Activated CD4-positive, CD25-positive, alpha-beta regulatory T cell (primary cell): Measurements from ENCODE around the gene SLIT3.

Source experiments
- DNase-seq, 4 experiments: peaks; one replicate each; lab custom pipeline; 2025; lab: John Stamatoyannopoulos, UW

SLIT3 gene

DNA sequence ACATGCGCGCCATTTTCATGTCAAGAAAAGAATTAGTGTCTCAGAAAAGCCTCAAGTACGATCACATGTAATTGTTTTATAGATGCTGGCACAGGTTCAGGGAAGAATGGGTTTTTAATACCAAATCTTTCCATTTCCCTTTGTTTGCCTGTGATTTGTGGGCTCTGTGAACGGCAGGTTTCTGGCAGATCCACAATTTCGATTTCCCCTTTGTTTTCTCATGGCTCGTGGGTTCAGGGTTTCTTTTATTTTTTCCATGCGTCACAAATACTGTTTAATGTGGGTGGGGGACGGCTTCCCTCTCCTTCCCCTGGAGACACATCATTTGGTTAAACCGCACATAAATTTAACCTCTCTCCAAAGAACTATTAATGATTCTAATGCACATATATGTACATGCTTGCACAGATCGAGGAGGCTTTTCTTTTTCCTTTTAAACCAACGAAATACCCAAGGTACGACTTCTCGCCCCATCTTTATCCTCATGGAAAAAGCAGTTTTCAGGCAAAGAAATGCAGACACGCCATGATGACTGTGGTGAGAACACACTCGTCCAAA lies 195.9 kb downstream of the SLIT3 start:
- DNase-seq = no peak

- no peak for DNase-seq
These were observed 197.3 kb downstream of the SLIT3 start for GRCh38 chr5:169103586-169104181.

GRCh38 chr5:169101966-169102365 lies 199.0 kb downstream of the SLIT3 start:
- no peak for DNase-seq

GRCh38 chr5:169100735-169101075 lies 200.2 kb downstream of the SLIT3 start:
- no peak for DNase-seq

DNA sequence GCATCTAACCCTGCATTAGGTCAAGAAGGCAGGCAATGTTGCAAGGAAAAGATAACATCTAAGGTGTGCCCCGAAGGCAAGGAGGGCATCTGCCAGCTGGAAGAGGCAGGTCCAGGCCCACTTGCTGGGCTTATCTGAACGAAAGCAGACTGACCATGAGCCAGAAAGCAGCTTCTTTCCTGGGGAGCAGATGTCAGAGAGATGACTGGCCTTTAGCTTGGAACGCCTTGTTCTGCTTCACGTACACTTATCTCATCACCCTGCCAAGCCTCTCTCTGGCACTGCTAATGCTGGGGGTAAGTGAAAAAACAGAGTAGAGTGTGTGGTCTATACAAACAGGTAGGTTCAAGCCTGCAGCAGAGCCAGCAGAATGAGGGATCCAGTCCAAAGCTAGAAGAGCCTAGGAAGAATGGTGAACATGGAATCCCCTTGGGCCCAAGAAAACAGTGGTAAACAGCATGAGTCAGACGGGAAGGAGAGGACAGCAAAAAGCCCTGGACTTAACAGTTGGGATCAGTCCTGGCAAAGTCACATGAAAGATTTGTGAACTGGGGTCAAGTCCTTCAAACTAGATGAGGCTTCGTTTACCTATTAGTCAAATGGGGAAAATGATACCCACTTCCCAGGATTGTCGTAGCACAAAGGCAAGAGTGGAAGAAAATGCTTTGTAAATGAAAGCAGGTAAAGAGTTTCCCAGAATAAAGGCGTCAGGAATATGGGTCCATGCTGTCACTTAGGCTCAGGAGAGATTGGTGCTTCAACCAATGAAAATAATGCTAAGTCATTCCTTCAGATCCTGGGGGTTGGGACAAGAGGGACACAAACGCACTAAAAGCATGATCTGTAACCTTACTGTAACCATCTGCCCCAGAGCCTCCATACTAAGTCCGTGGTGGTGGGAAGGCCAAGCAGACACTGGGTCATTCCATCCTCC lies 200.9 kb downstream of the SLIT3 start:
- no peak for DNase-seq

DNA sequence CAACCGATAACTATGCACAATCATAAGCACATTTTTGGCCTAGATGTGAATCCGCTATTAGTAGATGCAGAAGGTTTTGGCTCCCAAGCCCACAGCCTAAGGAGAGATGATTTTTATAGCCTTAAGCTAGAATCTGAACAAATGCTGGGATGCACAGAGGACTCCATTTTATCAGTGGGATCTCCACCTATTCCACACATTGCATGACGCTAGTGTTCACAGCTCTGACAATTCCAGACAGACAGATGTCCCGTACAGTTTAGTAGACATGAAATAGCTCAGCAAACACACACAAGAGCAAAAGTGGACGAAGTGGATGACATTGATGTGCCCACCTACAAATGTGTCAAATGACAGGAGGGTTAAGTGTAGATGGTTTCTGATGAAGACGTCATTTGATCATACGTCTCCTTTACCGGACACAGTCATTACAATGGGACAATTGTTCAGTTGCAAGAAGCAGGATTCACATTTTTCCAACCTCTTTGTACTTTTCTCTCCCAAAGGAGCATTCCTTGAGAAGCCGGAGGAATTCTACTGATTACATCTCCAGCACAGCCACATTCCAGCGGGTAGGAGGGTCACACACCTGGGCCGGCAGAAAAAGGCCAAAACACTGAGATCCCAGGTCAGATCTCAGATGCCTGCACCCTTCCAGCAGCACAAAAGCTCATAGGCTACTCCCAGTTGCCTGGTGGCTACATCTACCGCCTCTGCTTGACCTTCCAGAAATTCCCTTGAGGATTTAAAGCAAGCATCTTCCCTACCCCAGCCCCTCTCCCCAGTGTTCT lies 202.4 kb downstream of the SLIT3 start:
- no peak for DNase-seq

DNA sequence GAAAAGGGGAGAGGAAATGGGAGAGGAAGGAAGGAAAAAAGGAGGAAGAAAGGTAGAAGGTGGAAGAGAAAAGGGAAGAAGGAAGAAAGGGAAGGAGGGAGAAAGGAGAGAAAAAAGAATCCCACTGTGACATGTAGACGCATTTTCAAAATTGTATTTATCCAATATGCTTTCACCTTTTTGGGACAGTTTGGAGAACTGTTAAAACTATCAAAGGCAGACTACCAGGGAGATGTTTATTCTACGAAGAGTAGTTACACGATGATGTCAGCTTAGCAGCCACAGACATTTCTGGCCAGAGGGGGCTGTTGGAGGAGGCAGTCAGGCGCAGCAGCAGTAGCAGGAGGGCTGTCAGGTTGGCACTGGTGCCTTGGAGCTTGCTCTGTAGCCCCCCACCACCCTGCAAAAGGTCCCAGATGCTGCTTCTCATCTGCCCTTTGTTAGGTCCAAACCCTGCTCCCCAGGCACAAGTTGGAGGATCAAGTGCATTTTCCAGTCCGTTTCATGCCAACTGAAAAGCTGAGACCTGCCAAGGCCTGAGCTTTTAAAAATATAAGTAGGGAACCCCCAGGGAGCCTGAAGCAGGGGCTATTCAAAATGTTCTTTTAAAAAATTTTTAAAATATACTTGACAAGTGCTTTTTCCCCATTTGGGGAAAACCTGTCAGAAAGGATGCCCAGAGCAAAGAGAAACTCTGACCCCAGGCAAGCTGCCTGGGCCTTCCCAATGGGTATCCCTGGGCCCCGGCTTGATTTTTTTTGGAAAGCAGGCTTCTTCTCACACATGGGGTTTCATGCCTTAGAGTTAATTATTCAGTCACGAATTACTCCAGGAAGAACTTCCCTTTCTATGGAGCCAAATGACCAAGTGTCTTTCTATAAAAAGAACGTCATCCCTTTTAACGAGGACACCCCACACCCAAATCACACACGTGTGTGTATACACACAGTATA lies 203.3 kb downstream of the SLIT3 start:
- no peak for DNase-seq

GRCh38 chr5:169095976-169096375 lies 205.0 kb downstream of the SLIT3 start:
- no peak for DNase-seq

- no peak for DNase-seq
These were observed 205.5 kb downstream of the SLIT3 start for GRCh38 chr5:169095410-169095960.

DNA sequence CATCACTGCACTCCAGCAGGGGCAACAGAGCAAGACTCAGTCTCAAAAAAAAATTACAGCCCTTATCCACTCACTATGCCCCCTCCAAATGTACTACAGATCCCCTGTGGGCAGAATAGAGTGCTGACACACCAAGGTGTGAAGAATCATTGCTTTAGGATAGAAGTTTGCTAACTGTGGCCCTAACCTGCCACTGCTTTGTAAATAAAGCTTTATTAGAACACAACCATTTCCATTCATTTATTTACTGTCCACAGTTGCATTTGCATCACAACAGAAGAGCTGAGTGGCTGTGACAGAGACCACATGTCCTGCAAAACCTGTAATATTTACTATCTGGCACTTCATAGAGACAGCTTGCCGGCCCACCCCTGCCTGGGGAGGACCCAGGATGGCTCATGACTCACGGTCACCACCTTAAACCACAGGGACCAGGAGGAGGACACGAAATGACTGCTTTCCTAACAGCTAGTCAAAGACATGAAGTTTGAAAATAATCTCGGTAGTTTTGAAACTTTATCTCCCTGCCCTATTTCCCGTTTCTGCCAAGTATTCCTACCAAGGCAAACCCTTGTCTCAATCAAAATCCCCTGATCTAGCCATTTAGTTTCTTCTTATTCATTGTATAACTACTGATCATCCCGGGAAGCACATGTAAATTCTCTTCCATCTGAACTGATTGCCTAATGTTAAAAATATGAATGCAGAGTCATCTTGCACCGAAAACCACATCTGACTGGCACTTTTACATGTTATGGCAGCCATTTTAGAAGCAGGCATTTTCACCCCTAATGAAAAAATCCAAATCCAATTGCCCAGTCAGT lies 206.1 kb downstream of the SLIT3 start:
- DNase-seq = no peak

GRCh38 chr5:169091396-169091980 lies 209.5 kb downstream of the SLIT3 start:
- DNase-seq = no peak

GRCh38 chr5:169089343-169089742 lies 211.6 kb downstream of the SLIT3 start:
- DNase-seq = no peak

GRCh38 chr5:169088028-169088725 lies 212.8 kb downstream of the SLIT3 start:
- no peak for DNase-seq

GRCh38 chr5:169085636-169086035 lies 215.3 kb downstream of the SLIT3 start:
- no peak for DNase-seq

DNA sequence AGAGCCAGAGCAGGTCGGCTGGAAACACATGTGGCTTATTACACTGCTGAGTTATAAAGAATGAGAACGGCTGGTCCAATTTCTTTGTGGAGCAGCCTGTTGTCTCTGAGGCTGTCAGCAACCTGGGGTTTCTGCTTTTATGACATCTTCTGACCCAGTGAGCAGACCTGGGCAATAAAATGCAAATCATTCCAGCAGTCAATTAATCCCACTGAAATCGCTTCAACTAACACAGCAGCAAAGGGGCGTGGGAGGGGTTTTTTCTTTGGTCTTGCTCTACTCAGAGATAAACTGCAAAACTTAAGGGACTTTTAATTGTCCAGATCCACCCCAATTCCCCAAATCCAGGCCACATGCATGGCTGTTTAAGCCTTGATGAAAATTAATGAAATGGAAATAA lies 215.7 kb downstream of the SLIT3 start:
- no peak for DNase-seq

DNA sequence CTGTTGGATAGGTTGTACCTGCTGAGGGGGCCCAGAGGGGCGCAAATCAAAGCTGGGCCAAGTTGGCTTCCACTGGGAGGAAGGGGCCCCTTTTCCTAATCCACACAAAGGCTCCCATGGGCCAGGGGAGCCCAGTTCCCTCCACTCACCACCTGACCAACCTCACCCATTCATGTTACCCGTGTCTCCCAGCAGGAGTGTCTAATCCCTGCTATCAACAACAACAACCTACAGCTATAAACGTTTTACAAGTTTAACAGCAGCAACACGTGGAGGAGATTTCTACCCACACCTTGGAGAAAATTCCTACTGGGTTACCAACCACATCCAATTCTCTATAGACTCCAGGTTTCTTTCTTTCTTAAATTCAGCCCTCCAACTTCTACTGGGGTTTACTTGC lies 216.2 kb downstream of the SLIT3 start:
- no peak for DNase-seq

GRCh38 chr5:169083394-169084018 lies 217.4 kb downstream of the SLIT3 start:
- no peak for DNase-seq

DNA sequence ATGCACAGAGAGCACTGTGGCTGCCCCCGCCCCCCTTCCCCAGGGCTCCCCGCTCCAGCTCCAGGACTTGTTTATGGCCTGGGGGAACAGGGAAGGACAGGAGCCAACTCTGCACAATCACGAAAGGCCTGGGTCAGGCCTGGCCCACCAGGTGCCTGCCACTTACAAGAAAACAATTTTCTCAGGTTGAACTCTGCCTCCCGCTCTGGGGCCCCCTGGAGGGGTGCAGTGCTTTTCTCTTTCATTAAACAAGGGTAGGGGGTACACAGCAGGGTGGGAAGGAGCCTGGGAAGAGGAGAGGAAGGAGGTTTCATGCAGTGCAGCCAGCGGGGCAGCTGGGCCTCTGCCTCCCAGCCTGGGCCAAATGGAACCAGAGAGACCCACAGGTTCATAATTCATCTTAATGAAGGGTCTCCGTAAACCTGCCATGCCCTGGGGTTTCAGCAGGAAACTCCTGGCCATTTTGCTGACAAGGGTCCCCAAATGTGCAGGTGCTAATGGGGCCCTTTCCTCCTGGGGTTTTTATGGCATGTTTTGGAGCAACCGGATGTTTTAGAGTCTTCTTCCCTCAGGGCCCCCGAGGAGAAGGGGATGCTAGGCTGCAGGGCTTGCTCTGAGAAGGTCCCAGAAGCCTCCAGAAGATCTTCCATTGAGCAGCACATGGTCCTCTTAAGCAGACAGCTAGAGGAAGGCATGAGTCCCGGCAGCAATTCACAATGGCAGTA lies 219.8 kb downstream of the SLIT3 start:
- no peak for DNase-seq
